ENCODE results near the gene BTRC.

DNA sequence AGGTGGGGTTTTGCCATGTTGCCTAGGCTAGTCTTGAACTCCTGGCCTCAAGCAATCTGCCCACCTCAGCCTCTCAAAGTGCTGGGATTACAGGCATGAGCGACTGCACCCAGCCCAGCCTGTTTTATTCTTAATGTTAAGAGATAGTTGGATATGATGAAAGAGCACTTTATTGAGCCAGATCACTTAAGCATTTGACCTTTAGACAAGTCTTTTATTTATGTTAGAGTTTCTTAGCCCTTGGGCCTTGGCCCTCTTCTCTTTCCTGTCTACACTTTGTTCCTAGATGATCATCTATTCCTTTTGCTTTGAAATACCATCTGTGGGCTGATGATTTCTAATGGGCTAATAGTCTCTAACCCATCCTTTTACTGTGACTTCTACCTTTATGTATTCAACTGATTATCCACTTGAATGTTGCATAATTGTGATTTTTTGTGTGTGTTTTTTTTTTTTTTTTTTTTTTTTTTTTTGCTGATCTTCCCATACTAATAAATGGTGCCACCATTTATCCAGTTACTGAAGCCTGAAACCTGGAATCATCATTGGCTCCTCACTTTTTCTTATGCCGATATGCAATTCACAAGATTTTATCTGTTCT lies 34.8 kb downstream of the BTRC start:
- no peak for TF ChIP-seq CTCF (IDR thresholded peaks at IDR 0.05)
- TF ChIP-seq POLR2A (IDR thresholded peaks at IDR 0.05), result no peak
